GM21526 (cell line): ENCODE results near the gene CTU2.

Source experiments
- ATAC-seq: cut with Tn5 transposase; IDR thresholded peaks from one replicate; pipeline ENCODE4 v1.9.1; 2021; ENCODE audit warnings: moderate library complexity; ENCODE audit not compliant: unreplicated experiment, low FRiP score

The CTU2 gene

GRCh38 chr16:88713054-88713453, 6.8 kb downstream of the CTU2 start:
- no peak for ATAC-seq

GRCh38 chr16:88713568-88714419, 7.5 kb downstream of the CTU2 start:
- ATAC-seq = no peak

- ATAC-seq = no peak
These were observed 8.4 kb downstream of the CTU2 start for GRCh38 chr16:88714420-88715302.

- no peak for ATAC-seq
These were observed 9.2 kb downstream of the CTU2 start for GRCh38 chr16:88715312-88716190.

- ATAC-seq = no peak
These were observed 9.9 kb downstream of the CTU2 start for GRCh38 chr16:88716201-88716600.

- ATAC-seq = no peak
These were observed 10.3 kb downstream of the CTU2 start for GRCh38 chr16:88716601-88717001.

GRCh38 chr16:88718178-88718577, 11.9 kb downstream of the CTU2 start:
- ATAC-seq = no peak

- ATAC-seq = no peak
These were observed 13.1 kb downstream of the CTU2 start for GRCh38 chr16:88719267-88719932.

- no peak for ATAC-seq
These were observed 13.6 kb downstream of the CTU2 start for GRCh38 chr16:88719933-88720296.

GRCh38 chr16:88720396-88720970, 14.2 kb downstream of the CTU2 start:
- ATAC-seq = no peak

GRCh38 chr16:88721236-88721635, 14.9 kb downstream of the CTU2 start:
- no peak for ATAC-seq

GRCh38 chr16:88721815-88722755, 15.8 kb downstream of the CTU2 start:
- no peak for ATAC-seq

GRCh38 chr16:88722784-88723506, 16.6 kb downstream of the CTU2 start:
- ATAC-seq = no peak

GRCh38 chr16:88723507-88723887, 17.2 kb downstream of the CTU2 start:
- no peak for ATAC-seq

GRCh38 chr16:88723911-88724310, 17.6 kb downstream of the CTU2 start:
- ATAC-seq = no peak

GRCh38 chr16:88724855-88725555, 18.7 kb downstream of the CTU2 start:
- no peak for ATAC-seq

GRCh38 chr16:88725609-88726407, 19.5 kb downstream of the CTU2 start:
- no peak for ATAC-seq
